ENCODE results near the gene ANKRD9.

ANKRD9 gene

DNA sequence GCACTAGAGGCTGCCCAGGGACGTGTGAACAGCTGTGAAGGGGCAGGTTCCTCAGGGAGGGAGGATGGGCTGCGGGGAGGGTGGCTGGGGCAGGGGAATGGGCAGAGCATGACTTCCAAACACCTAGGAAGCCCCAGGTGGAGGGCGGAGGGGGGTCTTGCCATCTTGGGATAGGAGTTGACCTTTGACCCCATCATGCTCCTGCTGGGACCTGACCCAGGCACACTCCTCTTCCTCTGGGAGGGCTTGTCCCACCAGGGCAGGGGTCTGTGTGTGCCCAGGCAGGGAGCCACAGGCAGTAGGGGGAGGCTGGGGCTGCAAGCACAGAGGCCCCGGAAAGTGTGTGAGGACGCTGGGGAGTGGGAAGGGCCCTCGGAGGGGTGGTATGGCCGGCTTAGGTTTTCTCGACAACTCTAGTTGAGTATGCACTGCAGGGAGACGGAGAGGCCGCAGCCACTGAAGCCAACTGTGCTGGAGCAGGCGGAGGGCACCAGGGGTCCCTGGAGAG, 3.3 kb upstream of the ANKRD9 start:
- no peak for DNase-seq

DNA sequence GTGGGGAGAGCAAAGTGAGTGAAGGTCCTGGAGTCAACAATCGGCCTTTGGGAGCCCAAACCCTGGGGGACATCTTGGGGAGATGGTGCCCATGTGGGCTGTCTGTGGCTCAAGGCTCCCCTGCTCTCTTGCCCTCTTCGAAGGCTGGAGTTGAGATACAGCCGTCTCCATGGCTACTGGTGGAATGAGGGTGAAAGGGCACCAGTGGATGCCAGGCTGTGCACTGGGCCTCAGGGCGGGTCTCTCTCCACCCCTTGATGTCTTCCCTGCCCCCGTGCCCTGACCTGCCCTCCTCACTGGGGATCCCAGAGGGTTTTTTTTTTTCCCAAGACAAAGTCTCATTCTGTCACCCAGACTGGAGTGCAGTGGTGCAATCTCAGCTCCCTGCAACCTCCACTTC, 2.0 kb upstream of the ANKRD9 start:
- no peak for DNase-seq

DNA sequence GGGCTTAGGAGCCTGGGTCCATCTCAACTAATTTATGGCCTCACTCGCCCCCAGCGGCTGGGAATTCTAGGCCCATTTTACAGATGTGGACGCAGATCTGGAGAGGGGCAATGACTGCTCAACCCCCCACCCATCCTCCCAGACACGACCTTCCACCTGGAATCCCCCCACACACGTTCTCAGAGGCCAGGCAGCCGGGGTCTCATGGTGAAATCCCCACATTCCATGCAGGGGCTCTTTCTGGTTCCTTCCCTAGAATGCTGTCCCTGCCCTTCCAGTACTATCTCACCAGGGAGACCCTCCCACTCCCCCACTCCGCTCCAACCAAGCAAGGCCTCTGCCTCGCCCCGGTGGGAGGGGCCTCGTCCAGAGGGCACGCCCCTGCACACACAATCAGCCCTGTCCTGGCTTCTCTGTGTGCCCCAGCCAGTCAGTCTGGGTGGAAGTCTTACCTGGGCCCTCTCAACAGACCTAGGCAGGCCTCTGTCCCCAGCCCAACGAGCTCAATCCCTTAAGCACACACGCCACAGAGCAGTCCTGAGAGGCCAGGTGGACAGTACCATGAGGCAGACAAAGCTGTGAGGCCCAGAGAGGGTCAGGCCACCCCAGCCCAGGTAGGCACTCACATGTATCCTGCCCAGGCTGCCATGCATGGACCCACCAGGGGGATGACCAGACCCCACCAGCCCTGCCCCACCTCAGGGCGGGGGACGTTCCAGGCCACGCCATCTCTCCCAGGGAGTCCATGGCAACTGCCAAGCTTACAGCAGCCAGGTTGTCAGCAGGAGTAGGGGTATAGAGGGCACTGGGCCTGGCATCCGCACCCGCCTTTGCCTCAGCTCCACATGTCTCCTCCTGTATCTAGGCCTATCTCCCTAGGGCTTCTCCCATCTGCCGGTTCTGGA, 1.3 kb upstream of the ANKRD9 start:
- no peak for DNase-seq

DNA sequence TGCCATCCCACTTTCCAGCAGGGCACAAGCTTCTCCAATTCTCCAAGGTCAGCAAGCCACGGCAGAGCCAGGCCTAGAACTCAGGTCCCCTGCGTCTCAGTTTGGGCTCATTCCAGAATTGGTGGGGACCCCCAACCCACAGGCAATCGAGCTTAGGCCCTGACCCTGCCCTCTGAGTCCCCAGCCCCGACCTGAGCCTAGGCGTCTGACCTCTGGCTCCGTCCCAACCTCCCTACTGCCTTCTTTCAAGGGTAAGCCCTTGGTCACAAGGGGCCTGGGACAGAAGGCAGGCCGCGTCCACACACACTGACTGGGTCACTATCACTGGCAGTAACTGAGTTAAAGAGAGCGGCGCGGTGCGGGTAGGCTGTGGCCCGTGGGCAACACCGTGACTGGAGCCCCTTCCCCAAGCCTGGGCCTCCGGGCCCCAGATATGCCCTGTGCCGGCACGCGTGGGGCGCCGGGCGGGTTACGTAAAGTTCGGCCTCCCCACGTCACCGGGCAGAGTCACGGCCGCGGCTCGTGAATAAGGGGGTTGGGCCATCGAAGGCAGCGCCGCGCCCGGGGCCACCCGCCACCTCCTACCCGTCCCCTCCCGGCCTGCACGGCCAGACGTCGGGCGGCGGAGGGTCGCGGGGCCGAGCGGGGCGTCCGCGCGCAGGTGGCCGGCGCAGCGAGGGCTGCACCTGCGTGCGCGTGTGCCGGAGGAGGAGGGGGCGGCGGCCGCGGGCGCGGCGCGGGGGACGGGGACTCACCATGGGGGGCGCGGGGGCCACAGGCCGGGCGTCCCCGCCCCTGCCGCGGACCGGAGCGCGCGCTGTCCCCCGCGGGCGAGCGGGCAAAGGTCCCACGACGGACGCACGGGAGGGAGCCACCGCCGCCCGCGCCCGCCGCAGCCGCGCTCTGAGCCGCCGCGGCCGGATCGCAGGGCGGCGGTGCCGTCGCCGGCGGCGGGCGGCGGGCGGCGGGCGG, 516 bp downstream of the ANKRD9 start:
- peak in 6 of 14 donors; percentile 19 to 66 (median 46) for DNase-seq

DNA sequence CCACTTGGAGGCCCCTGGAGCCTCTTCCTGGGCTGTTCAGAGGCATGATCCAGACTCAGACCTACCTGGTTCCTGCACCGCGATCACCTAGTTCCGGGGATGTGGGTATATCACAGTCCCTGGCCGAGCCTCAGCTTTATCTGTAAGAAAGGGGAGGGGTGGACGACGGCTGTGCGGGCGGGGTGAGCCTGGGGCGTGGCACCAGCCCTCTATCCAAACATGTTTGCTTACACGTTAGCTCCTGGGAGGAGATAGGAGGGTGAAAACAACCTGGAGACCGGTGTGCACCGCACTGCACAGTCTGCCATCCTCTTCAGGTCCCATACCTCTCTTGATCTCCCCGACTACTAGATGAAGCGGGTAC, 1.2 kb downstream of the ANKRD9 start:
- DNase-seq = no peak

DNA sequence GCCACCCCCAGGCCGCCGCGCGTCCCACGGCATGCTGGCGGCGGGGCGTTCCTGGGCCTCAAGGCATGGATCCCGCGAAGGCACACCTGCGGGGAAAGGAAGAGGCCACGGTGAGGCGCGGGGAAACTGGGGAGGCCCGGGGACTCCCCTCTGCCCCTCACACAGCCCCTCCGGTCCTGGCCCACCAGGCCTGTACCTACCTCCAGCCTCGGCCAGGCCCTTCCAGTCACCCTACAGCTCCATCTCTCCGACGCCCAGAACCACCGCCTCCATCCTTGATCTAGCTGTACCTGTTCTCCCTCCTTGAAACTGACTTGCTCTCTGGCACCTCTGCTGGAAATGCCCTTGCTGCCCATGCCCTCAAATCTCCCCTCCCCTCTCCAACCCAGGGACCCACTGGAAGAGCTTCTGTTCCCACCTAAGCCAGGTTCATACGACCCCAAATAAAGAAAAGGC, 1.7 kb downstream of the ANKRD9 start:
- no peak for DNase-seq

DNA sequence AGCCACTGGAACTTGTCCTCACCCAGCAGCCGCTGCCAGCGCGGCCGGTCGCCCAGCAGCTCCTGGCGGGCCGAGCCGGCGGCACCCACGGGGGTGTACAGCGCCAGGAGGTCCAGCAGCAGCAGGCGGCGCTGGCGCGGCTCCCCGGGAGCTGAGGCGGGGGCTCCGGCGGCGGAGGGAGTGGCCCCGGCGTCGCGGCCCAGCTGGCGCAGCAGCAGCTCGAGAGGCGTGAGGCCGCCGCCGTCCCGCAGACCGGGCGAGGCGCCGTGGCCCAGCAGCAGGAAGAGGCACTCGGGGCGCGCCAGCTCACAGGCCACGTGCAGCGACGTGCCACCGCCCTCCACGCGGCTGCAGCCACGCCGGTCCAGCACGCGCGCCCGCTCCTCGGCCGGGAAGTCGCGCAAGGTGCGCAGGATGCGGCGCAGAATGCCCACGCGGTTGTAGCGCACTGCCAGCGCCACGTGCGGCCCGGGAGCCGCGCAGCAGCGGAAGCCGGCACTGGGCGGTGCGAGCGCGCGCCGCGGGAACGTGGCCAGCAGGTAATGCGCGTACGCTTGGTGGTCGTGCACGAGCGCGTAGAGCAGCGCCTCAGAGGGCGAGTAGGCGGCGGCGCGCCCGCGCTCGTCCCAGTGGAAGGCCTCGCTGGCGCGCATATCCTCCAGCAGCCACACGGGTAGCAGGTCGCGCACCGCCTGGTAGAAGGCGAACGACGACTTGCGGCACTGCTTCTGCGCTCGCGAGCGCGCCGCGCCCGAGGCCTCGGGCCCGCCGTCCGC, 2.3 kb downstream of the ANKRD9 start:
- DNase-seq = no peak

DNA sequence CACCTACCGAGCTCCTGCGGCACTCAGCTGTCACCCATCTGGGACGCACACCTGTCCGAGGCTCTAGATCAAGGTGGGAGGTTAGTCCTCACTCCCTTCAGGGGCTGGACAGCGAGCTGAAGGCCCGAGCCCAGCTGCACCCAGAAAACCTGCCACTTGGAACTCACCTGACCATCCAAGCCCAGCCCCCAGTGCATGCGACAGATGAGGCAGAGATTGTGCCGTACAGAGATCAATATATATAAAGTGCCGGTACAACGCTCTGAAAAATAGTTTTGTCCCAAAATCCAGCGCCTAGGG, 3.0 kb downstream of the ANKRD9 start:
- no peak for DNase-seq

DNA sequence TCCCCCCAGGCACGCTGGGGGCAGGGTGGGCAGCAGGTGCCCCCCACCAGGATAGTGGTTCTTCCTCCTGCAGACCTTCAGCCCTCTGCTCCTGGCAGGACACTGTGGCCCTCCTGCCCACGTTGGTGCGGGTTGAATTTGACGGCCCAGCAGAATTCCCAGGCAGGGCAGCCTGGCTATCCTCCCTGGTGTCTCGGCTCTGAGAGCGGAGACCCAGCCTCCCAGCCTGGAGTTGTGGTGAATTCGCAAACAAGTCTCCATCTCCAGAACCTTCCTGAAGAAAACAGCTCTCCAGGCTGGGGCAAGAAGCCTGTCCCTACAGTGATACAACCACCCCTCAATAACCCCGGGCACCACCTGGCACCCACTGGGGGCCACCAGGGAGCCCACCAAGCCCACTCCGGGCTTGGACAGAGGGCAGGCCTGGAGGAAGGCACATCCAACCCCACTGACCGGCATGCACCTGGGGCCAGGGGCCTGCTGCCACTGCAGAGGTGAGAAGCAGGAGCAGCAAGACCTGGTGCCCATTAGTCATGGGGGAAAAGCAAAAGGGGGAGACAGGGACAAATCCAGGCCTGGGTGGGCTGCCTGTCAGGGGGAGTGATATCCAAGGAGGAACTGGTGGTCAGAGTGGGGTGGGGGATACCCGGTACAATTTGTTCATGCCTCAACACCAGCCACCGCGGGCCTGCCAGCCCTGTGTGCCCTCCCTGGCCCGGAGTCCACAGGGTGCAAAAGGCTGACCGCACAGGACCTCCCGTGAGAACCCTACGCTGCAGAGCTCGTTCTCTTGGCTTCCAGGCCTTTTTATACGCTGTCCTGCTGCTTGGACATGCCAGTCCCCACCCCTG, 3.6 kb downstream of the ANKRD9 start:
- DNase-seq = no peak

DNA sequence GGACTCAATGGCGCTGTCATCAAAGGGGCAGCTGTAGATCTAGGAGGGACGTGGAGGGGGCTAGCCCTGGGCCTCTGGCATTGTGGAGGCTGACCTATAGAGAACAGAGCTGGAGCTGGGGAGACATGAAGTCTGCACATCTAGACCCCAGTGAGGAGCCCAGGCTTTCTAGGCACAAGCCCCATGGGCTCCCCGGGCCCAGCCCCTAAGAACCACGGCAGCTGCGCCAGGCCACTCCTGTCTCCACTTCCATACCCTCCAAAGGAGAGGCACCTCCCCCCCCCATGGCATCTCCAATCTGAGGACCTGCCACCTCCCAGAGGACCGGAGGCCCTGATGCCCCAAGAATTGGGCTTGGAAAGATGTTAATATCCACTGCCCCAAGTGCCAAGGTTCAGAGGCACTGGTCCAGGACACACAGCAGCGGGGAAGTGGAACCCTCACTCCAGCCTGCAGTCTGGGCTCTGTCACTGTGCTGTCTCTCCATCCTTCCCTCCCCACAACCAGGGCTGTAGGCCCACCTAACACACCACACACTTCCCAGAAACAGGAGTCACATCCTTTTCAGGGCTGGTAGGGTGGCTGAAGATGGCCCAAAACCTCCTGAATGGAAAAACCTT, 4.5 kb downstream of the ANKRD9 start:
- DNase-seq = no peak

DNA sequence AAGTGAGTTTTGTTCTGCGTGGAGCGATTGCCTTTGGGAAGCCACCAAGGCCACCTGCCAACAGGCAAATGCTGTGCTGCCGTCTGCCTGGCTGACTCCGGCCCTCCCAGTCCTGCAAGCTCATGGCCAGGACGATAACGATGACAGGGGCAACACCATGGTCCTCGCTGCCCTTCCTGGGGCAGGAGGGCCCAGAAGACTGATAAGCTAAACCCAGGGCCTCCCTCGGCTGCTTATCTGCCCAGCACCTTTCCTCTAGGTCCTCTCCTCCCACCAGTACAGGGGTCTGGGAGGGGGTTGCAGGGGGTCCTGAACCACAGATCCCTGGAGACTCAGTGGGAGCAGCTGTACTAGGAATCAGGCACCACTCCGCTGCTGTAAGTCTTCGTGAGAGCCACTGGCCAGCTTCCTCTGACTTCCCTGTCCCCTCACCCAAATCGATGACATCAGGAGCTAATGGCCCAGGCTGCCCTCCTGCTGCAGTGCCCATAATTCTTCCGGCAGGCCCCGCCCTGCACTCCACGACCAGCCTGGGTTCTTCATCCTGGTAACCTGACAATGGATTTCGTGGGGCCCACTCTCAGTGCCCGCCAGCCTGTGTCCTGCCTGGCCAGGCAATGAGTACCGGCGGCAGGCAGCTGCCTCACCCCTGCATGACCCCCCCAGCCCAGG, 5.1 kb downstream of the ANKRD9 start:
- DNase-seq = peak in 2 of 14 donors; percentile 19 to 31

DNA sequence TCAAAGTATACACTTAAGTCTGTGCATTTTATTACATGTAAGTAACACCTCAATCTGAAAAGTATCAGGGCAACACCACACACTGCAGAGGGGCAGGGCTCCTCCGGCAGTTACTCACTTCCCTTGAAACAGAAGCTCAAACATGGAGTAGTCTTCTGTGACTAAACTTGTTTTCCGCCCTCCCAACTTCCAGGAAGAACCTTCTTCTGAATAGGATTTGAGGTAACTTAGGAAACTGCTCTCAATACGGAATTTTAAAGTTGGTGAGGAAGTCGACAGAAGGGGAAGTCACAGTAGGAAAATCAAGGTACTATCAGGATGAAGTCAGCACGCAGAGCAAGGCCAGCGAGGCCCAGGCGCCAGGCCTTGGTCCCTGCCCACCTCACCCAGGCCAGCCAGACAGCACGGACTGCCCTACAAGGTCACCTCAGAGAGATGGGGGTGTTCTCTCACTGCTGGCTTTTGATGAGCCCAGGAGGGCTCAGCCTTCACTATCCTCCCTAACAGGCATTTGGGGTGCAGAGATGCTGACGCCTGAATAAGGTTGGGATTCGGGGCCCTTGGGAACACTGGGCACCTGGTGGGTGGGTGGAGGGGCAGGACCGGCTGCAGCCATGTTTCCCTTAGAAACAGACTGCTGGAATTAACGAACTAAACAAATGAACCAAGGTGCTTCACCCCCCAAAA, 5.8 kb downstream of the ANKRD9 start:
- DNase-seq = no peak

DNA sequence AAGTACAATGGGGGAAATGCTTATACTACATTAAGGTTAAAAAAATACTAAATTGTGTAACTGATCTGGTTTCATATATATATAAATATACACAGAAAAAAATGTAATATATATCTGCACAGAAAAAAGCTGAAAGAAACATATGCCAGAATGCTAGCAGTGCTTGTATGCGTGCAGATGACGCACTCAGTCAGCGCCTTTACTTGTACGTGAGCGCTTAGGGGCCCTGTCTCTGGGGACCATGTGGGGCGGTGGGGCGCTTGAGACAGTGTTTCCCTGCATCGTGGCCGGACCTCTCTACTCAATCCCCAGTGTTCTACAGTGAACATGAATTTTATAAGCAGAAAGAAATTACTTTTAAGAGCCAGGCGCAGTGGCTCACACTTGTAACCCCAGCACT, 7.0 kb downstream of the ANKRD9 start:
- no peak for DNase-seq

DNA sequence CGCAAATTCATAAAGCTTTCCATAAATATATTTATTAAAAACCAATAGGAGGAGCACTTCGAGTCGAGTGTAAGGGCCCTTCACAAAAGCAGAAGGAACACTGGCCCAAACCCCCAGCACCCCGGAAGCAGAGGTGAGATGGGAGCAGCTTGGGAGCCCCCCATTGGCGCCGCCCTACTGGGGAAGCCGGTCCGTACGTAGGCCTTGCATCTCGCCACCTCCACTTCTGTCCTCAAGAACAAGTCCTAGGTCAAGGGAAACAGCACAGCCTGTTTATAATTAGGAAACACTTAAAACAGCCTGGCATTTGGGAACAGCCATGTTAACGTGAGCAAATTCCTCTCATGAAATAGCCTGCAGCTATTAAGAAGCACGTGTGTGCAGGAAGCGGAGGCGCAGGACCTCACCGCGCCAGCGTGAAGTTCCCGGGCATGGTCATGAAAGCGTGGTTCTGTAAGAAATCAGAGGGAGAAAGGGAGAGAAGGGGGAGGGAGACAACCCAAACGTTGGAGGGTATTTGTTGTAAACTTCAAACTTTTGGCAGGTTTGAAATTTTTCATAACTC, 7.7 kb downstream of the ANKRD9 start:
- no peak for DNase-seq

DNA sequence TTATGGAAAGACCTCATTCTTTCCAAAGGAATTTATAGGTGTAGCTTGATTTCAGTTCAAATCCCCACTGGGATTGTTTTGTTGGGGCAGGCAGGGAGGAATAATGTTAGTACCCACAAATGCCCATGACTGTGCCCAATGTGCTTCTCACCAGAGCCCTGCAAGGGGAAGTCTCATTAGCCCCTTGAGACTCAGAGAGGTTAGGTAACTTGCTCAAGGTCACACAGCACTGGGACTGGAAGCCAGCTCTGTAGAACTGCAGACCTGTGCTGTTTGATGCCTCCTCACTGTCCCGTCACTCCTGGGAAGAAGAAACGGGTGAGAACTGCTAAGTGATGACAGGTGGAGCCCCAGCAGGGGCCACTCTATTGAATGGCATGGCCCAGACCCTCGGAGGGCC, 8.9 kb downstream of the ANKRD9 start:
- no peak for DNase-seq

DNA sequence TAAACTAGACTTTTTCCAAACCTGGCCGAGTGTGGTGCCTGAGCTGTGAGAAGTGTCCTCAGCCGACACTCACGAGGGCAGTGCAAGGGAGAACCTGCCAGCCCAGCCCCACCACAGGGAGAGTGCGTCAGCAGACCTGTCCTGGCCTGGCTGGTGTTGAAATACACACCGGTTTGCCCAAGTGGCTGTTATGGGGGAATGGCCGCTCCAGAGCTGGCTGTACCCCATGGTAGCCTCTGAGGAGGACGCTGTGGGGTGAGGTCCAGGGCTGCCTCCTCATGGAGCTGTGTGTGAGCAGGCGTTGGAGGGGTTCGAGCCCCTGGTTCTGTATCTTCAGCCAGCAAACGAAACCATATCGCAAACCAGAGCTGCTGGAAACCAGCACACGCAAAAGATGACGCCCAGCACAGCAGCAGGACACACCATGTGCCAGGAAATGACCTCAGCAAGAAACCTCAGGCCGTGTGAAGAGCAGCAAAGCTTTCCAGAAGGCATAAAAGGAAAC, 9.4 kb downstream of the ANKRD9 start:
- peak in 2 of 14 donors; percentile 46 to 53 for DNase-seq

DNA sequence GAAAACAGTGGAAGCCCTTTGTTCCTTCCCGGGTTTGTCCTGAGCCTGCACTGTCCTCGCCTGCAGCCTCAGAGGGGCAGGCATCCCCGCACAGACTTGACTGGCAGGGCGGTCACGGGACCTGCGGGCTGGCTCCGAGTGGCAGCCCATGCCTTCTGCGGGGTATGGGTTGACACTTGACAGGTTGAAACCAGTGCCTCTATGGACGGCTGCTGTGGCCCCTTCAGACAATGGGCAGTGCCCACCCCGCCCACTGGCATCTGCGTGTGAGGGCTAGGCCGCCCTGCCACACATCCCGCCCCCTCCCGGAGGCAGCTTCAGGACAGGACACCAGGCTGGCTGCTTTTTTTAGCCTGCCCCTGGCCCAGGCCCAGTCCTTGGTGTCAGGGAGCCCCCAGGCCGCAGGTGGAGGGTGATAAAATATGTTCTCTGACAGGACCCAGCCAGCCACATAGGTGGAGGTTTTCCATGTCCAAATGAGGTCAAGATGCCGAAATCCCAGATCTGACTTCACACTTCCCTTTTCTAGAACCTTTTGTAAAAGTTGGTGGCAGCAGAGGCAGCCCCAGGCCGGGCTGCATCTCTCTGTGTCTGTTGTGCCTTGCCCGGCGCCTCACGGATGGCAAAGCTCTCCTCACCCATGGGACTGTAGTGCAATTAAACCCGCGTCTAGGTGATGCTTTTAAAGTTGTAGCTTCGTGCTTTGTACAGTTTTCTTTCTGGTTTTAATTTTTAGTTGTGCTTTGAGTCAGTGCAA, 10.0 kb downstream of the ANKRD9 start:
- DNase-seq = peak in 1 of 14 donors; percentile 48

DNA sequence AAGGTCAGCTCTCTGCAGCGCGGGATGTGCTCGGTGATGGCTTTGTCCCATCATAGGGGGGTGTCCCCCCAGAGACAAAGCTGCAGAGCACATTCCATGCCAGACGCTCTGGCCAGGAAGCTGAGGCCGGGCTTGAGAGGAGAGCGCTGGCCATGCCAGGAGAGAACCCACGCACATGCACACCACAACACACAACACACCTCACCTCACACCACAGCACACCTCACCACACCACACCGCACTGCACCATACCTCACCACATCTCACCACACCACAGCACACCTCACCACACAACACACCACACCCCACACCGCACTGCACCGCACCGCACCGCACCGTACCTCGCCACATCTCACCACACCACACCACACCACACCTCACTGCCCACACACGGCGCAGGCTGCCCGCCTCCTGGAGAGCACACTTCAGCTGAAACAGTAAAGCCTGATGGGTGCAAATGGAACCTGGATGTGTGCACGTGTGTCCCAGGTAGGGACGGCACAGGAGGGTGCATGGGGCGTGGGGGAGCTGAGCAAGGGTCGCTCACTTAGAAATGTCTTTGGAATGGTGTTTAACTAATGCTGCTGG, 10.8 kb downstream of the ANKRD9 start:
- no peak for DNase-seq

Data from C1 segment of cervical spinal cord (tissue), 14 donors.